Left forelimb (tissue), 1 donor: ENCODE measurements around the gene SP110.
"Not testable (repeated sequence)": the region's sequence is repeated elsewhere in the genome, so short reads cannot be mapped to it uniquely, and the experiment has no call there.

ENCODE experiments used
- DNase-seq: peaks from one replicate; pipeline ENCODE4 v3.0.0-alpha.2; 2018; ENCODE audit warnings: low spot score

The SP110 gene

DNA sequence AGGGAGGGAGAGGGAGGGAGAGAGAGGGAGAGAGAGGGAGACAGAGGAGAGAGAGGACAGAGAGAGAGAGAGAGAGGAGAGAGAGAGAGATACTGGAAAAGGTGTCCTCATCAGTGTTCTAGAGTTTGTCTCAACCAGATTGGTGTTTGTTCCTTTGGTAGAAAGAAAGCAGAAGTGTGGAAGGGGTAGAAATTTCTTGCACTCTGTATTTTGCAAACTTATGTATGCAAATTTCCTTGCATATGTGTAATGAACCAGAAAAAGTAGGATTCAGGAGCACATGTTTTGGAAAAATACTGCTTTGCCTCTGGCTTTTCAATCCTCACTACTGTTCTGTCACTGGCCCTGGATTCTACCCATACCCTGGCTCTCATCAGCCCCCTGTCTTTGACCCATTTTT lies 4.7 kb upstream of the SP110 start:
- no peak for DNase-seq

GRCh38 chr2:230222829-230223228 lies 3.0 kb upstream of the SP110 start:
- DNase-seq = not testable (repeated sequence)

- no peak for DNase-seq
Observed at GRCh38 chr2:230221493-230221892, 1.7 kb upstream of the SP110 start.

DNA sequence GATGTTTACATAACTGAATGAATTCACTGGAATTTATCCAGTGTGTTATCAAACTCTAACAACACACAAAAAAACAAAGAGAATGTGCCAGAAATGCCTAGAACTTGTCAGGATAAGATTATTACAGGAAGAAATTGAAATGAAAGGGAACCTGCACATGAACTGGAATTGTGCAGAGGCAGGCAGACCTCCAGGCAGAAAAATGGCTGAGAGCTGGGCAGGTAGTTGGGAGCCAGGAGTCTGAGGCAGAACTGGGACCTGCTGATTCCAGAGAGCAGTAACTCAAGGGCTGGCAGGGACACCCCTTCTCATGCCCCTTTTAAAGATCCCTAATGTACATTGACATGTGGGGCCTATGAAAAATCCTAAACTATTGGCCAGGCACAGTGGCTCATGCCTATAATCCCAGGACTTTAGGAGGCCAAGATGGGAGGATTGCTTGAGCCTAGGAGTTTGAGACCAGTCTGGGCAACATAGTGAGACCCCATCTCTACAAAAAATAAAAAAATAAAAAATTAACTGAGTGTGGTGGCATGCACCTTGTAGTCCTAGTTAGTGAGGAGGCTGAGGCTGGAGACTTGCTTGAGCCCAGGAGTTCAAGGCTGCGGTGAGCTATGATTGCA lies 674 bp upstream of the SP110 start:
- no peak for DNase-seq

- DNase-seq = no peak
Observed at GRCh38 chr2:230218421-230218820, 1.4 kb downstream of the SP110 start.

GRCh38 chr2:230217424-230217823 lies 2.4 kb downstream of the SP110 start:
- DNase-seq = no peak

DNA sequence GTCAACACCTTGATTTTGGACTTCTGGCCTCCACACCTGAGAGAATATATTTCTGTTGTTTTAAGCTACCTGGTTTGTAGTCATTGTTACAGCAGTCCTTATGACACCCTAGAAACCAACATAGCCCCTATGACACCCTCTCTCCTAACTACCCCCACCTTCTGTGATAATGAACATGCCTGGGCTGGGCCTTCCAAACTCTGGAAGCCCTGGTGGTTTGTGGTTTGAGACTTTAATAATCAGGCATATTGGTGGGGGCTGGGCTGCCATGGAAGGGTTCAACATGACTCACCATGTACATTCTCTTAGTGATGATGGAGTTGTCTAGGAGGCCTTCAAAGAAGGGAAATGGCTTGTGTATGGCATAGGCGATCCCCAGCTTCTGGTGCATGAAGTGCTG lies 3.3 kb downstream of the SP110 start:
- no peak for DNase-seq

GRCh38 chr2:230209422-230210051 lies 10.2 kb downstream of the SP110 start:
- no peak for DNase-seq

DNA sequence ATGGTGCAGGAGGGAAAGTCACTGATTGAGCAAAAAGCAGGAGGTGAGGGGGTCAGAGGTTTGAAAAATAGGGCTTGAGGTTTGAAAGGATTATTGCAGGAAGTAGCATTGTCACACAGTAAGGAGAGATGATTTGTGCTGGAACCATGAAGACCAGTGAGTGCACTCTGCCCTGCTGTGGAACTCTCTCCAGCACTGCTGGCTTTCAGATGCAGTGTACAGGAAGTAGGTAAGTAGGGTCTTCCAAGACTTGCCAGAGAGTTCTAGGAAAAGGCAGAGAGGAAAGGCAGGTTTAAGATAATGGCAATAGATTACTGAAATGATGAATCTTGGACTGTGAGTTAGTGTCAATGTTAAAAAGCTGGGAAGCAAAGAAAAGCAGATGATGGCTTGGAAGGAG lies 11.2 kb downstream of the SP110 start:
- no peak for DNase-seq

DNA sequence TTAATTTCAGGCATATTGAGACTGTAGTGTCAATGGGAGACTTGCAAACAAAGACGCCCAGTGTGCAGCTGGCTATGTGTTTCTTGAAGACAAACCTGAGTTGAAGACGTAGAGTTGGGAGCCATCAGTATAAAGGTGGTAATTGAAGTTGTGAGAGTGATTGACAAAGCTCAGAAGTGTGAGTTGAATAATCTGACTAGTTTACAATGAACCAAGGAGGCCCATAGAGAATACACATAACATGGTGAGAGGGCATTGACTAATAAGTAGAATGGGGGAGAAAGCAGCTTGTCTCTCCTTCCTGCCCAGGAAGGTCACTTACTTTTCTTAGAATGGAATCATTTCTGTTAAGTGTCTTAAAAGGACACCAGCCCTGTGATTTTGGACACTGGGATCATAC lies 14.1 kb downstream of the SP110 start:
- no peak for DNase-seq

- no peak for DNase-seq
Observed at GRCh38 chr2:230205034-230205433, 14.8 kb downstream of the SP110 start.

DNA sequence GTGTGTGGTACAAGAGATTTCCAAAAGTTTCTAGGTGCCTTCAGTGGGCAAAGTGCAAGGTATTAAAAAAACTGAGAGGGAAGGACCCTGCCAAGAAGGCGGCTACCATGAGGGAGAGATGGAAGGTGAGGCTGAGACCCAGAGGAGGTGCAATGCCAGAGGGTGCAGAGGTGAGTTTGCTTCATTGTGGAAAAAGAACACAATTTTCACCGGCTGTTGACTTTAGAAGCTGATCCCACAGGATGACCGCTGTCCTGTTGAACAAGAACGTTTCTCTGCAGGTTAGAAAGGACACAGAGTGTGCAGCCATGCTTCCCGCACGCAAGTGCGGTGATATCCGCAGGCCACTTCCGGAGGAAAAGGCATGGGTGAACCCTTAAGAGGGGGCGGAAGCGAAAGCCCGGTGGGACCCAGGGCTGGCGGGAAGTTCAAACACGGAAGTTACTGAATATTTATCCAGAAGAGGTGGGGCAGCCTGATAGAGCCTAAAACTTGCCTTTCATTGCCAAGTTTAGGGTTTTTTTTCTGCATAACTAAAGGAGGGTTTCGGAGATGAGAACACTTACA lies 16.6 kb downstream of the SP110 start:
- no peak for DNase-seq

DNA sequence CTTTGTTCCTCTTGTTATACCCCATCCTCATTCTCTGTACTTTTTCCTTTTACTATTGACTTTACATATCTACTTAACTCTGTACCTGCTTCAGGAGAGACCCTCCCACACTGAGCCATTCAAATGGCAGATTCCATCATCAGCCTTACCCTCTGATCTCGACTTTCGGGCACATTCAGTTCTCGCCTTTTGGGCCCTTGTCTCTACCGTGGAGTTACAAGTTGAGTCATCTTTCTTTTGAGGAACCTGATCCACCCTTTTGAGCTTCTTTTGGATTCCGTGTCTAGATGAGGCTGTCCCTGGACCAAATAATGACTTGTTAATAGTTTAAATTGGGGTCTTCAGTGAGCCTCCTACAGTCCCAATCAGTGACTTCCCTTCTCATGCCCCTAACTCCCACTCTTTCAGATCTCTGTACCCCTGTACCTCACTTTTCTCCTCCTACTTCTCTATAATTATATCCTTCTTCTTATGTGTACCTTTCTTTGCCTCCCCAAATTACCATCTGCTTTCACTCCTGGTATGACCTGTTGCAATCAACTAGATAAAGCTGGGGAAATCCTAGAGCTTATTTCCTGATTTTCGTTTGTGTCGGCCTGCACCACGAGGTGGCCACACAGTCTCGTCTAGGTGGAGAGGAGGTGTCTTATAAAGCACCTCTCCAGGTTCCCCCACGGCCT lies 17.2 kb downstream of the SP110 start:
- no peak for DNase-seq

- DNase-seq = no peak
Observed at GRCh38 chr2:230184727-230185578, 34.8 kb downstream of the SP110 start.

GRCh38 chr2:230181195-230181594 lies 38.6 kb downstream of the SP110 start:
- DNase-seq = peak; percentile 56

GRCh38 chr2:230179907-230180306 lies 39.9 kb downstream of the SP110 start:
- DNase-seq = no peak

DNA sequence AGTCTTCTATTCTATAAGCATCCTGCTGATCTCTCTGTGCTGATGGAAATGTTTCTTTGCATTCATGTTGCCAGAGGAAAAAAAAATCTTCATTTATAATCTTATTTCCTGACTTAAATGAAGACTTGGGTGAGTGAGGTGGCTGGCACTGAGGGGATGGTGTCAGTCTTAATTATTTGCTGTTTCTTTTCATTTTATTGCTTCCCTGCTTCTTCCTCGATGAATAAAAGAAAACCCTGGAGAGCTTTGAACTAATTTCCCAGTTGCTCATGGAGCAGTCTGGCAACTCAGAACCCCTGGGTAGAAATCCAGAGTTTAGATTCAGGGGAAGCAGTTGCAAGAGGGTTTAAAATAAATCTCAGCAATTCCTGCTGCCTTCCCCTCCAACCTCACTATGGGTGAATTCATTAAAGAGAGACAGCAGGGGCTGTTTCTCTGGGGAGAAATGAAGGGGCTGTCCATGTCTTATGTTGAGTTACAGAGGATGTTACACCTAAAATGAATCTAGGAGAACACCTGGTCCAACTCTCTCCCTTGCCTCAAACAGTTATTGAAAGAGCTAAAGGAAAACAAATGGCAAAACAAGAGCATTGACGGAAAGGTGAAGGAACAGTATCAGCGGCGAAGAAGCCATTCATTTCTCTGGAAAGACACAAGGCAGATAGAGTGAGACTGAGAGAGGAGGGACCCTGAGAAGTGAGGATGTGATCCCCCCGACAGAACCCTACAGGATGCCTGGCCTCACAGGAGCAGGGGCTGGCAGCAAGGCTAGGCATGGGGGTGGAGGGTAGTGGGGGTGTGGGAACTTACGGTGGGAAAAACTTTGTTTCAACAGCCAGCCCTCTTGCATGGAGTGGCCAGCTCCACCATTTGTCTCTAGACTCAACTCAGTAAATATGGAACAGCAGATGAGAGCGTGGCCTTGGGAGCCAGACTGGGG lies 41.0 kb downstream of the SP110 start:
- peak; percentile 17 for DNase-seq

DNA sequence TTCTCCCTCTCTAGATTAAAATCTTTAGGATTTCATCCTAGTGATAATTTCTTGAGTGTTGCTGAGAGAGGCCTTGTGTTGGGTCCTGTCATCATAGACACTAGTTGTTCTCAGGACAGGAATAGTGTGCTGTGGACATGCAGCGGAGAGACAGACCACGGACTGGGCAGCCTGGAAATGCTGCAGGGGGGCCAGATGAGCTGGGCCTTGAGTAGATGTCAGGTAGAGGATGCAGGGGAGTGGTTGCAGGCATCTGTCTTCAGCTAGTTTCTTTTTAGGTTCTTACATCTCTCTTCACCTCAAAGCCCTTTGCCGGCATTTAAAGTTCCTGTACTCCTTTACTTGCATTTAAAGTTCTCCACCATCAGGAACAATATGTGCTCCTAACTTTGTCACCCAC lies 42.8 kb downstream of the SP110 start:
- DNase-seq = peak; percentile 18

- DNase-seq = no peak
Observed at GRCh38 chr2:230174466-230174865, 45.3 kb downstream of the SP110 start.

GRCh38 chr2:230172852-230173251 lies 46.9 kb downstream of the SP110 start:
- DNase-seq = peak; percentile 41

GRCh38 chr2:230172156-230172555 lies 47.6 kb downstream of the SP110 start:
- DNase-seq = no peak
